Measurements from ENCODE around the gene MEG3.

- TF ChIP-seq CTCF (IDR thresholded peaks at IDR 0.05) = no peak
- TF ChIP-seq POLR2AphosphoS5 (IDR thresholded peaks at IDR 0.05) = no peak
- TF ChIP-seq EP300 (IDR thresholded peaks at IDR 0.05) = no peak
- no peak for TF ChIP-seq POLR2A (IDR thresholded peaks at IDR 0.05)
These were observed 37.0 kb upstream of the MEG3 start for GRCh38 chr14:100788942-100789341.

Measured in suprapubic skin (tissue), 4 donors.